ENCODE results near the gene INPP5J.

DNA sequence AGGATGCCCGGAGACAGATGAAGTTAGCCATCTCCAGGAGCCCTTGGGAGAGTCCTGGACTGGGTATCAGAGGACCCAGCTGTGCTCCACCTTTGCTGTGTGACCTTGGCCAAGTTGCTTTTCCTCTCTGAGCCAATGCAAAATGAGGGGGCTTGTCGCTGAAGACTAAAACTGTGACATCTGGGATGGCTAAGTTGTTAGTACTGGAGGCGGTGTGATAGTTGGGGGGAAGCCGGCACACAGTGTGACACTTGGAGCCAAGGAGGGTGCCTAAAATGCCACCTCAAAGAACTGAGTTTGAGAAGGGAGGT lies 481 bp downstream of the INPP5J start:
- TF ChIP-seq CTCF (IDR thresholded peaks at IDR 0.05 in 8 of 11, conservative IDR thresholded peaks at IDR 0.05 in 3 of 11) (no peak), POLR2A (IDR thresholded peaks at IDR 0.05) (no peak)

Measured in spleen (tissue), 7 donors.